ENCODE data around the gene NCOA7.
"Not testable (repeated sequence)": the region's sequence is repeated elsewhere in the genome, so short reads cannot be mapped to it uniquely, and the experiment has no call there.

Gene NCOA7

GRCh38 chr6:125867483-125867942, 76.8 kb downstream of the NCOA7 start:
- no peak for DNase-seq (ENCODE audit: low read depth in 3 of 3, low spot score in 1 of 3)

- no peak for DNase-seq (ENCODE audit: low read depth in 3 of 3, low spot score in 1 of 3)
Measured at GRCh38 chr6:125868252-125868651, 77.5 kb downstream of the NCOA7 start.

- DNase-seq (ENCODE audit: low read depth in 3 of 3, low spot score in 1 of 3), result no peak
Measured at GRCh38 chr6:125868678-125869395, 78.1 kb downstream of the NCOA7 start.

DNA sequence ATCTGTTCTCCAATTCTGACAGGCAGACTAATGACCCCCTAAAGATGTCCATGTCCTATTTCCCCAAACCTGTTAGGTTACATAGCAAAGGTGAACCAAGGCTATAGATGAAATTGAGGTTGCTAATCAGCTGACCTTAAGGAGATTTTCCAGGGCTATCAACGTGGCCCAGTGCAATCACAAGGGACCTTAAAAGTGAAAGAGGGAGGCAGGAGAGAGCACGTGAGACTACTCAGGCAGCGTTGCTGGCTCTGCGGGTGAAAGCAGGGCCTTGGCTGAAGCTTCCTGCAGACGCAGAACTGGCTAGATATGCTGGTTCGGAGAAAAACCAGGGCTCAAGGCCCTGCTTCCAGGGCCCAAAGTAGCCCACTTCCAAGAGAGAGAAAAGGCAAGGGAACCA, 78.7 kb downstream of the NCOA7 start:
- DNase-seq (ENCODE audit: low read depth in 3 of 3, low spot score in 1 of 3), result no peak

GRCh38 chr6:125871365-125871764, 80.6 kb downstream of the NCOA7 start:
- no peak for DNase-seq (ENCODE audit: low read depth in 3 of 3, low spot score in 1 of 3)

DNA sequence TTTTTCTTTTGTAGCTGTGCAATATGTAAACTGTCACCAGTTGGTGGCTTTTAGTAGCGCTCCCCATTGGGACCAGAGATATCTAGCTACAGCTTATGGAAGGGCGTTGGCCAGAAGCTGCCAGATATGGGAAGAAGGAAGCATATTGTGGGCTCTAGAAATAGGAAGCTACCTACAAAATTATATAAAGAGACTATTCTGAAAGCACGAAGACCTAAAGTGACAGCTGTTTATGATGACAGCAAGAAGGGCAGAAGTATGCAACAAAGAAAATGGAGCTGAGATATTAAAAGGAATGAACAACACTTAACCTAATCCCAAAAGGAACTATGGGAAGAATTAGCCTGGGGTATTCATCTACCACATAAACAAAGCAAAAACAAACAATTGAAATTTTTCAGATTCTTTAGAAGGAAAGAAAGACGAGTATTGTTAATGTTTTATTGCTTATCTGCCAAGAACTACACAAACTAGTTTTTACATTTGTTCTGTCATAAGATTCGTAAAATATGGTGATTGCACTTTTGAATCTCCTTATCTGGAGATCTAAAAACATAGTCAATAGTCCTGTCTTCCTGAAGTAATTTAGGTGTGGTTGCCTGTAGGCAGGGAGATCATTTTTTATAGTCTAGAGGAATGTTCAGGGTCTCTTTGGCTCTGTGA, 81.6 kb downstream of the NCOA7 start:
- no peak for DNase-seq (ENCODE audit: low read depth in 3 of 3, low spot score in 1 of 3)

DNA sequence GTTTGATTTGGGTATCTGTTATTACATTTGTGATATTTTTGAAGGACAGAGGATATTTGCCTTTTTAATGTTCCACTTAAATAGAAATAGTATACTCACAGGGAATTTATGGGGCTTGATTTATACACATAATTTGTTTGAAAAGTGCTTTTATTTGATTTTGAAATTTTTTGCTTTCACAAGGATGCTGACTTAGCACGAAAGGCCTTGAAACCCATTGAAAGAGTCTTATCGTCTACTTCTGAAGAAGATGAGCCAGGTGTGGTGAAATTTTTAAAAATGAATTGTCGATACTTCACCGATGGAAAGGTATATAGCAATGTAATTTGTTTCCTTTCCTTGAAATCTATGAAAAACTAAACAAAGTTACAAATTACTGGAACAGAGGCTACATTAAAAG, 91.5 kb downstream of the NCOA7 start:
- no peak for DNase-seq (ENCODE audit: low read depth in 3 of 3, low spot score in 1 of 3)

- no peak for DNase-seq (ENCODE audit: low read depth in 3 of 3, low spot score in 1 of 3)
Measured at GRCh38 chr6:125884634-125885371, 94.0 kb downstream of the NCOA7 start.

GRCh38 chr6:125886021-125886420, 95.3 kb downstream of the NCOA7 start:
- no peak for DNase-seq (ENCODE audit: low read depth in 3 of 3, low spot score in 1 of 3)

DNA sequence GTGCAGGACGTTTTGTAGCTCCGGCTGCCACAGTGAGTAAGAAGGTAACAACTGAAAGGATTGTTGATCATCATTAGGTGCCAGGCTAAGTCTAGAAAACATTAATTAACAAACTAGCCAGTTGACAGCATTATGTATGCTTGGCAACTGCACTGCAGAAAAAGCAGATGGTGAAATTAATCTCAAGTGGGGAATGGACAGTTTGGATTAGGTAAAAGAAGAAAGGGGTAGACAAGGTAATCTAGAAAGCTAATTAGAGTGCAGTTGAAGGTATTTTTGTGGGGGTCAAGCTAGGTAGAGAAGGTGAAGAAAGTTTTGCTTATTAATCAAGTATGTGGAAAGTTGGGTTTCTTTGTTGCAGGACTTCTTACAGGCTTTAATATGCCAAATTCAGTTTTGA, 96.2 kb downstream of the NCOA7 start:
- DNase-seq (ENCODE audit: low read depth in 3 of 3, low spot score in 1 of 3), result no peak

DNA sequence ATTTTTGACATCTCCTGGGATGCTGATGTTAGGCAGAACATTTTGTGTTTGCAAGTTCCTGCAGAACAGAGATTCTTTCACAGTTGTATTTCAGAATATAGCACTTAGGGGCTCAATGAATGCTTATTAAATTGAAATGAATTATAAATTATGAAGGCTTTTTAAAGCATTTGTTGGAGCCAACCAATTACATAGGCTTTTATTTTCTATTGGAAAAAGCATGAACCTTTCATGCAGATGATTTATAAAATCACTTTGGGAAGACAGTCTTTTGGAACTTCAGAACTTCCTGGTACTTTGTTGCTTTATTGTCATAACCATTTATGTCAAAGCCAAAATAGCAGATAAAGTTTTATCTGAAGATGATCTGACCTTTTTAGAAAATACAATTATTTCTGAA, 96.6 kb downstream of the NCOA7 start:
- no peak for DNase-seq (ENCODE audit: low read depth in 3 of 3, low spot score in 1 of 3)

DNA sequence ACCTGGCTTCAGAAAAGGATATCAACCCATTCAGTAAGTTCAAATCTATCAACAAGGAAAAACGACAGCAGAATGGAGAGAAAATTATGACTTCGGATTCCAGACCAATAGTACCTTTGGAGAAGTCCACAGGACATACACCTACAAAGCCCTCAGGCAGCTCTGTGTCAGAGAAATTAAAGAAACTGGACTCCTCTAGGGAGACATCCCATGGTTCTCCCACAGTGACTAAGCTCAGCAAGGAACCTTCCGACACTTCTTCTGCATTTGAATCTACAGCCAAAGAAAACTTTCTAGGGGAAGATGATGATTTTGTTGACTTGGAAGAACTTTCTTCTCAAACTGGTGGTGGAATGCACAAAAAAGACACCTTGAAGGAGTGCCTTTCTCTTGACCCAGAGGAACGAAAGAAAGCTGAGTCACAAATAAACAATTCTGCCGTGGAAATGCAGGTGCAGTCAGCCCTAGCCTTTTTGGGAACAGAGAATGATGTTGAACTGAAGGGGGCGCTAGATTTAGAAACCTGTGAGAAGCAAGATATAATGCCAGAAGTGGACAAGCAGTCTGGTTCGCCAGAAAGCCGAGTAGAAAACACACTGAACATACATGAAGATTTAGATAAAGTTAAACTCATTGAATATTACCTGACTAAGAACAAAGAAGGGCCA, 98.4 kb downstream of the NCOA7 start:
- DNase-seq (ENCODE audit: low read depth in 3 of 3, low spot score in 1 of 3), result no peak

- no peak for DNase-seq (ENCODE audit: low read depth in 3 of 3, low spot score in 1 of 3)
Measured at GRCh38 chr6:125899726-125900182, 109.0 kb downstream of the NCOA7 start.

GRCh38 chr6:125904871-125905270, 114.1 kb downstream of the NCOA7 start:
- no peak for DNase-seq (ENCODE audit: low read depth in 3 of 3, low spot score in 1 of 3)

DNA sequence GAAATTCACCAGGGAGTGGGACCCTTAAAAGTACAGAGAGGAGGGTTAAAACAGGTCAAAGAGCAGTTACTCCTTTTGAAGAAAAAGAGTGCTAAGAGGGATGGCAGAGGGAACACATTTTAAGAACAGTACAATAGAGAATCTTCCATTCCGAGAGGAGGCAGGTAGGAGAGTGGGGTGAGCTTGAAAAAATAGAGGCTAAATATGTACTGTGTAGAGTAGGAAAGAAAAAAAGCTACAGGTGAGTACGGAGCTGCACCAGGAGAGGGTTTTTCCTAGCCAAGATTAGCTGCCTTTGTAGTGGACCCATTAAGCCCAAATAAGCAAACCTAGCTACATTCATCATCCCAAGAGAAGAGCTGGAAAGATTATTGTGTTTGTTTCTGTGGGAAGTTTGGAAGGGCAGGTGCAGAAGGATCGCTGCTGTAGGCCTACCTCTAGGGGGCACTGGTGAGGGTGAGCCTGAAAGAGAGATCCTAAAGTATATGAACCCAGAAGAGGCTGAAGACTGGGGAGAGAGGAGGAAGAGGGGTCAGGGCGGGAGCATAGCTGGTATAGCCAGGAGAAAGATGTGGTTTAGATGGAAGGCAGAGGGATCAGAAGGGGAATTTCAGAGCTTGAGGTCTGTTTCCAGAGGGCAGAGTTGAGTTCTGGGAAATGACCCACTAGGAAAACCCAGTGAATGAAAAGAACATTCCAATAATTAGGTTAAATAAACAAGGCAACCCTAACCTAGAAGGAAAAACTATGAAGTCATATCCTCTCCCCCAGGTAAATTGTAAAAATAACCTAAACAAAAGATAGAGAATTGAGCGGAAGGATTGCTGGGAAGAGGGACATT, 115.6 kb downstream of the NCOA7 start:
- peak in 1 of 3 donors; percentile 24 for DNase-seq (ENCODE audit: low read depth in 3 of 3, low spot score in 1 of 3)

DNA sequence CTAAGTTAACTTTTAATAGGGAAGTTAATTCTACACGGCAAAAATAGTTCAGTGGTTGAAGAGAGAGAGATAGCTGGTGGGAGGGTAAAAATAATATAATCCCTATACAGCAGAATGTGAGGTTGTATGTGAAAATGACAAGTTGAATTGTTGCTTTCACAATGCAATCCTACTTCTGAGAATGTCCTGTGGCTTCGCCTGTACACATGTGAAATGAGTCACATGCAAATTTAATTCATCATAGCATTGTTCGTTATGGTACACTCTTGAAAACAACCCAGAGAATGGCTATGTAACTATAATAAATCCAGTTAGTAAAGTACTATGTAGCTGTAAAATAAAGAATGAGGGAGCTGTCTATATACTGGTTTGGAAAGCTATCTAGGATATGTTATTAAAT, 119.8 kb downstream of the NCOA7 start:
- DNase-seq (ENCODE audit: low read depth in 3 of 3, low spot score in 1 of 3), result no peak

- DNase-seq (ENCODE audit: low read depth in 3 of 3, low spot score in 1 of 3), result not testable (repeated sequence)
Measured at GRCh38 chr6:125911051-125911451, 120.3 kb downstream of the NCOA7 start.

DNA sequence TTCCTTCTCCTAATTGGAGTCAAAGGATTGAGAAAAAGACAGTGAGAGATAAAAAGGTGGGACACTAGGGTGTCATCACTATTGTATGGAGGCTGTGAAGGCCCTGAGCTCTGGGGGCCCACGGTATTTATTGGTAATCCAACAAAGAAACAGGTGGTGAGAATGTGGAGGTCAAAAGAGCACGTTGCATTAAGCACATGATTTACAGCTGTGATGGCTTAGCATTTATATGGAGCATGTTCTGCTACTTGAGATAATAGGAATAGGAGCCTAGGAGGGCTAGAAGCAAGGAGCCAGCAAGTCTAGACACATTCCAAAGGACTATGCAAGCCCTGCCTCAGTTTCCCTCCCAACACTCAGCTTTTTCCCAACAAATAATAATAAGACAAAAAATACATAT, 121.7 kb downstream of the NCOA7 start:
- DNase-seq (ENCODE audit: low read depth in 3 of 3, low spot score in 1 of 3), result not testable (repeated sequence)

DNA sequence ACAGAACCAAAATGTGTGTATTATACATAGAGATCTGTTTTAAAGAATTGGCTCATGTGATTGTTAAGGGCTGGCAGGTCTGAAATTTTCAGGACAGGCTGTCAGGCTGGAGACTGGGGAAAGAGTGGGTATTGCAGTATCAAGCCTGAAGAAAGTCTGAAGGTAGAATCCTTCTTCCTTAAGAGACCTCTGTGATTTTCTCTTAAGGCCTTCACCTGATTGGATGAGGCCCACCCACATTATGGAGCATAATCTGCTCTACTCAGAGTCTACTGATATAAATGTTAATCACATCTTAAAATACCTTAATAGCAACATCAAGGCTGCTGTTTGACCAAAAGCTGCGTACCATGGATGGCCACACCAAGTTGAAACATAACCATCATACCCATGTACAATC, 122.4 kb downstream of the NCOA7 start:
- no peak for DNase-seq (ENCODE audit: low read depth in 3 of 3, low spot score in 1 of 3)

- DNase-seq (ENCODE audit: low read depth in 3 of 3, low spot score in 1 of 3), result no peak
Measured at GRCh38 chr6:125913864-125914351, 123.1 kb downstream of the NCOA7 start.

All from stimulated activated CD4-positive, alpha-beta T cell treated with anti-CD3 and anti-CD28 coated beads, TNF-alpha, amount 100 ng/mL, for 1 hour (primary cell).